Neural cell (in vitro differentiated cells): ENCODE measurements around the gene EXOC8. TPM values are rescaled to one million over a fixed set of nuclear protein-coding genes. Genes with fewer than 3 reads are reported as not detected.

ENCODE experiments used
- H2AFZ ChIP-seq: fragments of 200-600, 300-800 bp; sonication (generic), shearing (Covaris generic); 2 replicates; pipeline ENCODE4 v1.6.0; 2014; ENCODE audit warnings: low read depth, mild to moderate bottlenecking, antibody characterized with exemption, low read length, moderate library complexity
- H3F3A ChIP-seq: fragments of 200-600 bp; shearing (Covaris generic); 2 replicates; pipeline ENCODE4 v1.6.1; 2016; ENCODE audit warnings: mild to moderate bottlenecking, moderate library complexity, mixed read lengths, antibody characterized with exemption, low read length; ENCODE audit not compliant: insufficient read depth, poor library complexity, severe bottlenecking
- H3K27ac ChIP-seq: fragments of 200-600, 300-800 bp; sonication (generic), shearing (Covaris generic); 2 replicates; pipeline ENCODE4 v1.5.1; 2014; ENCODE audit warnings: mild to moderate bottlenecking, low read length, moderate library complexity
- H3K27me3 ChIP-seq: fragments of 300-800, 200-600 bp; sonication (generic), shearing (Covaris generic); 2 replicates; pipeline ENCODE4 v1.6.0; 2014; ENCODE audit warnings: mild to moderate bottlenecking, low read depth, low read length, moderate library complexity; ENCODE audit not compliant: insufficient read depth
- H3K36me3 ChIP-seq: fragments of 300-800, 200-600 bp; sonication (generic), shearing (Covaris generic); 2 replicates; pipeline ENCODE4 v1.5.1; 2014; ENCODE audit warnings: mild to moderate bottlenecking, antibody characterized with exemption, low read length, moderate library complexity; ENCODE audit not compliant: insufficient read depth
- H3K4me2 ChIP-seq: fragments of 300-800, 200-600 bp; sonication (generic), shearing (Covaris generic); 2 replicates; pipeline ENCODE4 v1.6.0; 2014; ENCODE audit warnings: mild to moderate bottlenecking, low read length
- H3K4me3 ChIP-seq: fragments of 300-800, 200-600 bp; sonication (generic), shearing (Covaris generic); 2 replicates; pipeline ENCODE4 v1.5.1; 2014; ENCODE audit warnings: mild to moderate bottlenecking, low read length, moderate library complexity
- H3K79me2 ChIP-seq: fragments of 200-600 bp; shearing (Covaris generic); replicated peaks from 2 replicates; pipeline ENCODE4 v1.6.0; 2014; ENCODE audit warnings: mild to moderate bottlenecking, low read length, moderate library complexity; ENCODE audit not compliant: insufficient read depth
- H3K9ac ChIP-seq: fragments of 300-800, 200-600 bp; sonication (generic), shearing (Covaris generic); 2 replicates; pipeline ENCODE4 v1.6.1; 2016; ENCODE audit warnings: mild to moderate bottlenecking, low read length, mixed read lengths
- H3K9me2 ChIP-seq: fragments of 200-600 bp; shearing (Covaris generic); 2 replicates; pipeline ENCODE4 v1.6.1; 2016; ENCODE audit warnings: mild to moderate bottlenecking, low read length, mixed read lengths; ENCODE audit not compliant: insufficient read depth
- H3K9me3 ChIP-seq: fragments of 200-600, 300-800 bp; sonication (generic), shearing (Covaris generic); 2 replicates; pipeline ENCODE4 v1.6.1; 2016; ENCODE audit warnings: mild to moderate bottlenecking, mixed run types, low read length, moderate library complexity, mixed read lengths
- H4K20me1 ChIP-seq: fragments of 200-600 bp; shearing (Covaris generic); 2 replicates; pipeline ENCODE4 v1.6.1; 2016; ENCODE audit warnings: mild to moderate bottlenecking, mixed run types; ENCODE audit not compliant: insufficient read depth
- CTCF ChIP-seq: fragments of 450-650 bp; IDR thresholded peaks from 2 replicates; pipeline ENCODE4 v1.5.1; 2014; ENCODE audit warnings: antibody characterized with exemption, mild to moderate bottlenecking, moderate library complexity; ENCODE audit not compliant: poor library complexity, severe bottlenecking
- EP300 ChIP-seq: fragments of 450-650 bp; conservative IDR thresholded peaks from 2 replicates; pipeline ENCODE4 v1.6.1; 2014; ENCODE audit warnings: antibody characterized with exemption, mild to moderate bottlenecking, moderate library complexity; ENCODE audit not compliant: poor library complexity, severe bottlenecking
- EZH2 ChIP-seq: fragments of 200-600, 300-800 bp; shearing (Covaris generic), sonication (generic); IDR thresholded peaks from 2 replicates; pipeline ENCODE4 v1.6.1; 2014; ENCODE audit warnings: antibody characterized with exemption, low read length, borderline replicate concordance, mild to moderate bottlenecking; ENCODE audit not compliant: insufficient read depth, poor library complexity, severe bottlenecking
- MXI1 ChIP-seq: fragments of 450-650 bp; conservative IDR thresholded peaks from 2 replicates; pipeline ENCODE4 v1.6.1; 2014; ENCODE audit warnings: antibody characterized with exemption, mild to moderate bottlenecking; ENCODE audit not compliant: poor library complexity, severe bottlenecking
- POLR2AphosphoS5 ChIP-seq: IDR thresholded peaks from 2 replicates; pipeline ENCODE4 v1.6.1; 2012
- RAD21 ChIP-seq: fragments of 450-650 bp; conservative IDR thresholded peaks from 2 replicates; pipeline ENCODE4 v1.6.1; 2014; ENCODE audit warnings: antibody characterized with exemption, mild to moderate bottlenecking, moderate library complexity
- REST ChIP-seq: IDR thresholded peaks from 2 replicates; pipeline ENCODE4 v1.6.1; 2012; ENCODE audit warnings: borderline replicate concordance
- SMC3 ChIP-seq: fragments of 450-650 bp; conservative IDR thresholded peaks from 2 replicates; pipeline ENCODE4 v1.6.1; 2014; ENCODE audit warnings: antibody characterized with exemption, mild to moderate bottlenecking, moderate library complexity; ENCODE audit not compliant: poor library complexity
- TAF1 ChIP-seq: IDR thresholded peaks from 2 replicates; pipeline ENCODE4 v1.6.1; 2012; ENCODE audit warnings: low read depth
- polyA plus RNA-seq: library from polyadenylated mRNA; depleted of rRNA; stranded (reverse); fragments of >200 nt; gene quantifications from 2 replicates; pipeline ENCODE4 v1.2.3, GENCODE V29; 2014

Gene EXOC8
- polyA plus RNA-seq, 1 donor from 2014 or later: 12.9 TPM

- no peak overlapping the region for H2AFZ ChIP-seq
- no peaks in the 10 kb centered on the region for H3F3A ChIP-seq
- H3K4me2 ChIP-seq: no peak overlapping the region
- H3K9ac ChIP-seq: no peak overlapping the region
- H3K79me2 ChIP-seq: no peaks in the 10 kb centered on the region
- H4K20me1 ChIP-seq: no peaks in the 10 kb centered on the region
- H3K9me3 ChIP-seq: no peaks in the 10 kb centered on the region
- H3K9me2 ChIP-seq: no peaks in the 10 kb centered on the region
- no peaks in the 10 kb centered on the region for H3K36me3 ChIP-seq
- no peaks in the 10 kb centered on the region for H3K27me3 ChIP-seq
- TF ChIP-seq CTCF: peak; percentile 91
- TF ChIP-seq EZH2: no peak
- peak; percentile 32 for TF ChIP-seq MXI1
- peak; percentile 91 for TF ChIP-seq SMC3
- peak; percentile 92 for TF ChIP-seq RAD21
- TF ChIP-seq TAF1: no peak
- no peak for TF ChIP-seq REST
- no peak for TF ChIP-seq EP300
- H3K4me3 ChIP-seq: no peak overlapping the region
- H3K27ac ChIP-seq: no peak overlapping the region
Observed at GRCh38 chr1:231357831-231358354, 20.2 kb upstream of the EXOC8 start.

- H3K27me3 ChIP-seq: no peaks in the 10 kb centered on the region
- H3K36me3 ChIP-seq: no peaks in the 10 kb centered on the region
- no peak overlapping the region for H2AFZ ChIP-seq
- no peaks in the 10 kb centered on the region for H3K9me3 ChIP-seq
- H3K9ac ChIP-seq: no peak overlapping the region
- no peak overlapping the region for H3K4me3 ChIP-seq
- TF ChIP-seq SMC3 (no peak), MXI1 (no peak)
- H3F3A ChIP-seq: no peaks in the 10 kb centered on the region
- no peak overlapping the region for H3K27ac ChIP-seq
- no peaks in the 10 kb centered on the region for H4K20me1 ChIP-seq
- H3K4me2 ChIP-seq: no peak overlapping the region
- H3K79me2 ChIP-seq: no peaks in the 10 kb centered on the region
- no peaks in the 10 kb centered on the region for H3K9me2 ChIP-seq
Observed at GRCh38 chr1:231357187-231357772, 19.6 kb upstream of the EXOC8 start.

GRCh38 chr1:231355171-231355570, 17.5 kb upstream of the EXOC8 start:
- Histone ChIP-seq H3K79me2 (no peaks in the 10 kb centered on the region), H3F3A (no peaks in the 10 kb centered on the region), H3K9me2 (no peaks in the 10 kb centered on the region), H3K9ac (no peak overlapping the region), H3K27ac (no peak overlapping the region), H2AFZ (no peak overlapping the region), H3K4me2 (no peak overlapping the region), H4K20me1 (no peaks in the 10 kb centered on the region), H3K36me3 (no peaks in the 10 kb centered on the region), H3K4me3 (no peak overlapping the region), H3K9me3 (no peaks in the 10 kb centered on the region), H3K27me3 (no peaks in the 10 kb centered on the region)
- TF ChIP-seq TAF1 (no peak), RAD21 (no peak), POLR2AphosphoS5 (no peak), CTCF (no peak), MXI1 (no peak), EP300 (no peak), SMC3 (no peak)
